IMR-90 (cell line): ENCODE measurements around the gene GLT1D1. TPM values are rescaled to one million over a fixed set of nuclear protein-coding genes. Genes with fewer than 3 reads are reported as not detected.

ENCODE experiments used
- ATAC-seq: fragments of 200-7000 bp; cut with Tn5 transposase; 2 replicates; pipeline ENCODE4 v1.9.1; 2020; ENCODE audit warnings: low read depth, mild to moderate bottlenecking, moderate library complexity
- BruUV-seq: library from RNA; stranded (reverse); fragments of 400-500 nt; replicated peaks from 2 replicates; lab custom pipeline; 2021; lab: Mats Ljungman, UMichigan
- CTCF ChIA-PET: fragments of 300-600 bp; formaldehyde crosslinking; extraction: SDS; loops from one replicate; lab custom pipeline; 2021; ENCODE audit warnings: antibody characterized with exemption; lab: Yijun Ruan, JAX
- POLR2A ChIA-PET: fragments of 300-600 bp; sonication (Branson Sonifier 250); formaldehyde crosslinking; loops from one replicate; lab custom pipeline; 2022; ENCODE audit warnings: antibody characterized with exemption; ENCODE audit not compliant: unreplicated experiment; lab: Charles Lee
- DNase-seq: peaks from one replicate; pipeline ENCODE4 v3.0.0; 2013
- H2AFZ ChIP-seq: replicated peaks from 2 replicates; pipeline ENCODE3; 2013; ENCODE audit warnings: low read length, mild to moderate bottlenecking; ENCODE audit not compliant: poor library complexity
- H2AK5ac ChIP-seq: 2 replicates; pipeline ENCODE4 v1.6.1; 2013; ENCODE audit warnings: low read depth, low read length, inconsistent platforms
- H2AK9ac ChIP-seq: replicated peaks from 2 replicates; pipeline ENCODE3; 2013; ENCODE audit warnings: mild to moderate bottlenecking, low read depth, low read length, moderate library complexity; ENCODE audit not compliant: poor library complexity
- H2BK120ac ChIP-seq: 2 replicates; pipeline ENCODE4 v1.6.1; 2013; ENCODE audit warnings: low read depth, low read length, inconsistent platforms
- H2BK15ac ChIP-seq: 3 replicates; pipeline ENCODE4 v1.6.1; 2013; ENCODE audit warnings: low read depth, low read length, inconsistent platforms
- H2BK20ac ChIP-seq: 2 replicates; pipeline ENCODE4 v1.6.1; 2013; ENCODE audit warnings: low read depth, mild to moderate bottlenecking, inconsistent platforms, low read length, moderate library complexity
- H2BK5ac ChIP-seq: 2 replicates; pipeline ENCODE4 v1.6.1; 2013; ENCODE audit warnings: mild to moderate bottlenecking, low read depth, low read length, inconsistent platforms; ENCODE audit not compliant: poor library complexity, severe bottlenecking
- H3K14ac ChIP-seq: replicated peaks from 2 replicates; pipeline ENCODE4 v1.6.1; 2013; ENCODE audit warnings: low read depth, low read length, inconsistent platforms
- H3K18ac ChIP-seq: 2 replicates; pipeline ENCODE4 v1.6.1; 2013; ENCODE audit warnings: low read depth, low read length, control low read depth
- H3K23ac ChIP-seq: 2 replicates; pipeline ENCODE4 v1.6.1; 2013; ENCODE audit warnings: low read depth, low read length, inconsistent platforms
- H3K27ac ChIP-seq: 2 replicates; pipeline ENCODE4 v1.5.1; 2013; ENCODE audit warnings: mild to moderate bottlenecking, control low read depth, low read length; ENCODE audit not compliant: insufficient read depth
- H3K27me3 ChIP-seq: 2 replicates; pipeline ENCODE4 v1.6.1; 2013; ENCODE audit warnings: low read length; ENCODE audit not compliant: control insufficient read depth, insufficient read depth
- H3K36me3 ChIP-seq: 2 replicates; pipeline ENCODE4 v1.6.1; 2013; ENCODE audit warnings: low read length, mixed read lengths; ENCODE audit not compliant: control insufficient read depth, insufficient read depth
- H3K4ac ChIP-seq: 2 replicates; pipeline ENCODE4 v1.6.1; 2013; ENCODE audit warnings: low read depth, low read length, inconsistent platforms
- H3K4me1 ChIP-seq: 2 replicates; pipeline ENCODE4 v1.6.1; 2013; ENCODE audit warnings: low read length, mixed read lengths; ENCODE audit not compliant: control insufficient read depth, insufficient read depth
- H3K4me2 ChIP-seq: 2 replicates; pipeline ENCODE4 v1.6.1; 2013; ENCODE audit warnings: low read depth, mild to moderate bottlenecking, control low read depth, low read length, moderate library complexity
- H3K4me3 ChIP-seq: 2 replicates; pipeline ENCODE4 v1.5.1; 2013; ENCODE audit warnings: low read depth, mild to moderate bottlenecking, control low read depth, low read length, moderate library complexity; ENCODE audit not compliant: insufficient read depth
- H3K56ac ChIP-seq: 2 replicates; pipeline ENCODE4 v1.6.1; 2013; ENCODE audit warnings: low read length, inconsistent platforms; ENCODE audit not compliant: insufficient read depth; ENCODE audit errors: extremely low read depth
- H3K79me1 ChIP-seq, 2 experiments: 2 replicates each; pipeline ENCODE4 v1.6.1; 2013; ENCODE audit warnings: low read length in 2 of 2, inconsistent platforms in 1 of 2, low read depth in 1 of 2
- H3K9ac ChIP-seq: 2 replicates; pipeline ENCODE4 v1.6.1; 2013; ENCODE audit warnings: low read depth, low read length, control low read depth
- H3K9me1 ChIP-seq: 2 replicates; pipeline ENCODE4 v1.6.1; 2013; ENCODE audit warnings: low read length, inconsistent platforms; ENCODE audit not compliant: insufficient read depth
- H3K9me3 ChIP-seq: 2 replicates; pipeline ENCODE4 v1.6.1; 2013; ENCODE audit warnings: low read length; ENCODE audit not compliant: control insufficient read depth, insufficient read depth
- H4K20me1 ChIP-seq: 2 replicates; pipeline ENCODE4 v1.6.1; 2013; ENCODE audit warnings: low read length, inconsistent platforms; ENCODE audit not compliant: insufficient read depth
- H4K5ac ChIP-seq: 2 replicates; pipeline ENCODE4 v1.6.1; 2013; ENCODE audit warnings: mild to moderate bottlenecking, low read depth, low read length, control low read depth
- H4K8ac ChIP-seq, 2 experiments: 2 replicates each; pipeline ENCODE4 v1.6.1; 2013; ENCODE audit warnings: low read depth in 2 of 2, low read length in 2 of 2, control low read depth in 1 of 2, inconsistent platforms in 1 of 2
- H4K91ac ChIP-seq: 2 replicates; pipeline ENCODE4 v1.6.1; 2013; ENCODE audit warnings: low read depth, low read length, inconsistent platforms; ENCODE audit not compliant: insufficient read depth
- CHD1 ChIP-seq: IDR thresholded peaks from 2 replicates; pipeline ENCODE4 v1.6.1; 2012; ENCODE audit warnings: low read depth, low read length, improper control_type of control experiment
- FOS ChIP-seq: fragments of 150-350 bp; IDR thresholded peaks from 2 replicates; pipeline ENCODE4 v1.6.1; 2016; ENCODE audit warnings: low read depth, low read length
- MXI1 ChIP-seq: IDR thresholded peaks from 2 replicates; pipeline ENCODE4 v1.6.1; 2012; ENCODE audit warnings: low read depth, mild to moderate bottlenecking, low read length, moderate library complexity, borderline replicate concordance
- POLR2A ChIP-seq: IDR thresholded peaks from 2 replicates; pipeline ENCODE4 v1.6.1; 2012; ENCODE audit warnings: mild to moderate bottlenecking, low read depth, low read length
- RAD21 ChIP-seq: IDR thresholded peaks from 2 replicates; pipeline ENCODE4 v1.6.1; 2012; ENCODE audit warnings: low read length, improper control_type of control experiment
- SMC3 ChIP-seq: fragments of 150-350 bp; IDR thresholded peaks from 2 replicates; pipeline ENCODE4 v1.6.1; 2016; ENCODE audit warnings: low read depth, mild to moderate bottlenecking, antibody characterized with exemption, low read length, moderate library complexity
- WGBS, 2 experiments: methylation state at CpG; one replicate each; pipeline versions ENCODE4 v1.1.5 to v1.1.7; 2013; ENCODE audit warnings: missing lambda C conversion rate in 2 of 2; ENCODE audit not compliant: insufficient read length in 1 of 2; ENCODE audit errors: extremely low coverage in 2 of 2; 5-methylcytosine and 5-hydroxymethylcytosine counted together
- dilution Hi-C: fragments of 300-500 bp; cut with HindIII; formaldehyde crosslinking; loops from one replicate; pipeline ENCODE4 v1.14.3; 2018; ENCODE audit warnings: low sequenced_read_pairs; ENCODE audit not compliant: unreplicated experiment
- in situ Hi-C: fragments of 300-500 bp; cut with MboI; formaldehyde crosslinking; loops from 3 replicates; pipeline ENCODE4 v1.14.3; 2019; ENCODE audit warnings: low sequenced_read_pairs, inconsistent platforms, mixed read lengths
- intact Hi-C: fragments of 100-400 bp; cut with micrococcal nuclease; formaldehyde crosslinking; loops from 2 replicates; pipeline ENCODE4 v1.10.0; 2022
- polyA plus RNA-seq, 3 experiments: library from polyadenylated mRNA; depleted of rRNA; stranded (reverse); fragments of >200 nt; gene quantifications; 2 replicates each; pipeline ENCODE4 v1.2.3, GENCODE V29; 2012; ENCODE audit warnings: low replicate concordance in 1 of 3
- total RNA-seq: library from RNA; depleted of rRNA; stranded (reverse); fragments of >200 nt; gene quantifications from 2 replicates; pipeline ENCODE4 v1.2.3, GENCODE V29; 2012
- TF ChIP-seq, protein P1 (sequence below): conservative IDR thresholded peaks from 2 replicates; pipeline ENCODE4 v1.5.1; 2012; ENCODE audit warnings: mild to moderate bottlenecking, low read depth, low read length, improper control_type of control experiment
- TF ChIP-seq, protein P2 (sequence below): fragments of 150-350 bp; IDR thresholded peaks from 2 replicates; pipeline ENCODE4 v1.6.1; 2016; ENCODE audit warnings: low read depth, mild to moderate bottlenecking, low read length, moderate library complexity, borderline replicate concordance

GLT1D1 gene
- total and polyA plus RNA-seq, 2 of the 4 experiments (the other 2 are of a cell fraction), result not detected

DNA sequence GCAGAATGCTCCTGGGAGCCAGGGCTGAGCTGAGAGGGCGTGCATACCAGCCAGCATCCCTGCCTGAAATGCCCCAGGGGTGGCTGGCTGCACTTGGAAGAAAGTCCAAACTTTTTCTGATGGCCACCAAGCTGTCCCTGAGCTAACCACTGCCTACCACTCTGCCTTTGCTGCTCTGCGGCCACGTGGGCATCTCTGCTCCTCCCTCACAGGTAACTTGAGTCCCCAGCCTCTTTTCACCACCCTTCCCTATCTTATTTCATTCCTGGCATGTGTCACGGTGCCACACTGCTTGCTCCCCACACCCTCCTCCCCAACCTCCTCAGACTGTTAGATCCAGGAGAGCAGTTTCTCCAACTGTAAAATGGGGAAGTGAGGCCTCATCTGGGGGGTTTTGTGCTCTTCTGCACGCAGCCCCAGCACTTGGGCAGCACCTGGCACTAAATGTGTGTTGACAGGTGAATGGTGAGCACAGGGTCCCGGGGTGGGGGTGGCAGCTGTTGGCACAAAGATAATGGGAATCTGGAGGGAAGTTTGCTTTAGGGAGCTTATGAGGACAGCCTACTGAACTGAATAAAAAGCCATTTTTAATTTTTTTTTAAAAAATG lies 113.0 kb downstream of the GLT1D1 start:
- peaks cover 52% of the 10 kb centered on the region for H3K9me3 ChIP-seq
- H3K27ac ChIP-seq, result no peak overlapping the region
- dilution Hi-C loops, result no loop called here
- H3K18ac ChIP-seq, result no peak overlapping the region
- H2AK5ac ChIP-seq, result no peak overlapping the region
- no peak overlapping the region for H4K5ac ChIP-seq
- H4K20me1 ChIP-seq, result no peaks in the 10 kb centered on the region
- H2BK15ac ChIP-seq, result no peak overlapping the region
- H3K14ac ChIP-seq, result no peak overlapping the region
- ATAC-seq (no peak), DNase-seq (no peak)
- WGBS, 2 experiments, result 0% methylated on average over 3 of the region's 6 CpGs; no CpG with 5 or more reads in 1 of the 2 experiments
- no peaks in the 10 kb centered on the region for H3K36me3 ChIP-seq
- POLR2A ChIA-PET, result no interaction called here
- H3K79me1 ChIP-seq, result no peaks in the 10 kb centered on the region
- no peak overlapping the region for H2BK120ac ChIP-seq
- no TSS peak for BruUV-seq
- H2AK9ac ChIP-seq, result no peak overlapping the region
- no peak overlapping the region for H3K56ac ChIP-seq
- H3K4me3 ChIP-seq, result no peak overlapping the region
- CTCF ChIA-PET, result interaction anchor here (0.6 kb wide), 1 partner anchor 13 kb away, joined by 3 read pairs; no protein-coding TSS in a partner anchor
- no peaks in the 10 kb centered on the region for H3K27me3 ChIP-seq
- H3K9me1 ChIP-seq, result no peaks in the 10 kb centered on the region
- H3K4me1 ChIP-seq, result no peaks in the 10 kb centered on the region
- in situ Hi-C loops, result no loop called here
- no peak overlapping the region for H3K4me2 ChIP-seq
- H3K23ac ChIP-seq, result no peak overlapping the region
- no peak overlapping the region for H2BK5ac ChIP-seq
- no peak overlapping the region for H4K8ac ChIP-seq
- H3K4ac ChIP-seq, result no peak overlapping the region
- no peak overlapping the region for H2BK20ac ChIP-seq
- H3K9ac ChIP-seq, result no peak overlapping the region
- H2AFZ ChIP-seq, result no peak overlapping the region
- TF ChIP-seq MXI1, result no peak
- TF ChIP-seq FOS, result no peak
- no peak for TF ChIP-seq SMC3
- TF ChIP-seq CHD1, result no peak
- TF ChIP-seq POLR2A, result no peak
- TF ChIP-seq, protein P1, sequence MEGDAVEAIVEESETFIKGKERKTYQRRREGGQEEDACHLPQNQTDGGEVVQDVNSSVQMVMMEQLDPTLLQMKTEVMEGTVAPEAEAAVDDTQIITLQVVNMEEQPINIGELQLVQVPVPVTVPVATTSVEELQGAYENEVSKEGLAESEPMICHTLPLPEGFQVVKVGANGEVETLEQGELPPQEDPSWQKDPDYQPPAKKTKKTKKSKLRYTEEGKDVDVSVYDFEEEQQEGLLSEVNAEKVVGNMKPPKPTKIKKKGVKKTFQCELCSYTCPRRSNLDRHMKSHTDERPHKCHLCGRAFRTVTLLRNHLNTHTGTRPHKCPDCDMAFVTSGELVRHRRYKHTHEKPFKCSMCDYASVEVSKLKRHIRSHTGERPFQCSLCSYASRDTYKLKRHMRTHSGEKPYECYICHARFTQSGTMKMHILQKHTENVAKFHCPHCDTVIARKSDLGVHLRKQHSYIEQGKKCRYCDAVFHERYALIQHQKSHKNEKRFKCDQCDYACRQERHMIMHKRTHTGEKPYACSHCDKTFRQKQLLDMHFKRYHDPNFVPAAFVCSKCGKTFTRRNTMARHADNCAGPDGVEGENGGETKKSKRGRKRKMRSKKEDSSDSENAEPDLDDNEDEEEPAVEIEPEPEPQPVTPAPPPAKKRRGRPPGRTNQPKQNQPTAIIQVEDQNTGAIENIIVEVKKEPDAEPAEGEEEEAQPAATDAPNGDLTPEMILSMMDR, result no peak
- TF ChIP-seq, protein P2, sequence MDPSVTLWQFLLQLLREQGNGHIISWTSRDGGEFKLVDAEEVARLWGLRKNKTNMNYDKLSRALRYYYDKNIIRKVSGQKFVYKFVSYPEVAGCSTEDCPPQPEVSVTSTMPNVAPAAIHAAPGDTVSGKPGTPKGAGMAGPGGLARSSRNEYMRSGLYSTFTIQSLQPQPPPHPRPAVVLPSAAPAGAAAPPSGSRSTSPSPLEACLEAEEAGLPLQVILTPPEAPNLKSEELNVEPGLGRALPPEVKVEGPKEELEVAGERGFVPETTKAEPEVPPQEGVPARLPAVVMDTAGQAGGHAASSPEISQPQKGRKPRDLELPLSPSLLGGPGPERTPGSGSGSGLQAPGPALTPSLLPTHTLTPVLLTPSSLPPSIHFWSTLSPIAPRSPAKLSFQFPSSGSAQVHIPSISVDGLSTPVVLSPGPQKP, result no peak
- no peak for TF ChIP-seq RAD21
- H4K91ac ChIP-seq, result no peak overlapping the region
- intact Hi-C loops, result no loop called here
